GM23248 (cell line): ENCODE data around the gene ZFYVE21. TPM values are rescaled to one million over a fixed set of nuclear protein-coding genes. Genes with fewer than 3 reads are reported as not detected.
A peak's percentile ranks its signal among the peaks of the same experiment; 100 is the strongest.

Experiments
- DNase-seq: peaks from one replicate; pipeline ENCODE4 v3.0.0-alpha.2; 2015
- H2AFZ ChIP-seq: fragments of 200-600 bp; sonication (generic); 2 replicates; pipeline ENCODE4 v1.6.1; 2016; ENCODE audit warnings: antibody characterized with exemption
- H3F3A ChIP-seq: fragments of 200-600 bp; sonication (generic); 2 replicates; pipeline ENCODE4 v1.6.1; 2016; ENCODE audit warnings: mild to moderate bottlenecking, antibody characterized with exemption, mixed run types; ENCODE audit not compliant: insufficient read depth
- H3K27ac ChIP-seq: fragments of 200-600 bp; sonication (generic); 2 replicates; pipeline ENCODE4 v1.5.1; 2016; ENCODE audit warnings: mild to moderate bottlenecking
- H3K27me3 ChIP-seq: fragments of 200-600 bp; sonication (generic); replicated peaks from 2 replicates; pipeline ENCODE4 v1.6.1; 2016; ENCODE audit warnings: mild to moderate bottlenecking; ENCODE audit not compliant: insufficient read depth
- H3K36me3 ChIP-seq: fragments of 200-600 bp; sonication (generic); 2 replicates; pipeline ENCODE4 v1.6.1; 2016; ENCODE audit warnings: low read depth, mild to moderate bottlenecking
- H3K4me1 ChIP-seq: fragments of 200-600 bp; sonication (generic); 2 replicates; pipeline ENCODE4 v1.6.1; 2016; ENCODE audit warnings: mild to moderate bottlenecking; ENCODE audit not compliant: insufficient read depth
- H3K4me2 ChIP-seq: fragments of 200-600 bp; sonication (generic); one replicate; pipeline ENCODE4 v1.6.1; 2016; ENCODE audit warnings: mild to moderate bottlenecking; ENCODE audit not compliant: unreplicated experiment
- H3K4me3 ChIP-seq: fragments of 200-600 bp; sonication (generic); 2 replicates; pipeline ENCODE4 v1.5.1; 2016; ENCODE audit warnings: mild to moderate bottlenecking
- H3K79me2 ChIP-seq: fragments of 200-600 bp; sonication (generic); 2 replicates; pipeline ENCODE4 v1.6.1; 2016; ENCODE audit warnings: mild to moderate bottlenecking; ENCODE audit not compliant: insufficient read depth
- H3K9ac ChIP-seq: fragments of 200-600 bp; sonication (generic); 2 replicates; pipeline ENCODE4 v1.6.1; 2016; ENCODE audit warnings: mild to moderate bottlenecking
- H3K9me2 ChIP-seq: fragments of 200-600 bp; sonication (generic); 2 replicates; pipeline ENCODE4 v1.6.1; 2016; ENCODE audit warnings: mixed run types, mild to moderate bottlenecking, moderate library complexity; ENCODE audit not compliant: insufficient read depth
- H3K9me3 ChIP-seq: fragments of 200-600 bp; sonication (generic); one replicate; pipeline ENCODE4 v1.6.1; 2017; ENCODE audit warnings: low read depth
- H4K20me1 ChIP-seq: fragments of 200-600 bp; sonication (generic); 2 replicates; pipeline ENCODE4 v1.6.0; 2016; ENCODE audit not compliant: insufficient read depth
- EZH2 ChIP-seq: fragments of 200-600 bp; sonication (generic); IDR thresholded peaks from 2 replicates; pipeline ENCODE4 v1.6.1; 2018; ENCODE audit warnings: antibody characterized with exemption, mild to moderate bottlenecking; ENCODE audit not compliant: insufficient read depth, poor library complexity, severe bottlenecking
- EZH2phosphoT487 ChIP-seq: fragments of 200-600 bp; sonication (generic); IDR thresholded peaks from 2 replicates; pipeline ENCODE4 v1.6.1; 2018; ENCODE audit warnings: antibody characterized with exemption, moderate library complexity, mild to moderate bottlenecking, low read depth; ENCODE audit not compliant: insufficient read depth
- WGBS, 2 experiments: methylation state at CpG; one replicate each; pipeline ENCODE4 v1.1.6; 2015 to 2017; ENCODE audit warnings: low lambda C conversion rate in 2 of 2, low coverage in 1 of 2; ENCODE audit errors: missing lambda C conversion rate in 2 of 2; 5-methylcytosine and 5-hydroxymethylcytosine counted together
- in situ Hi-C: fragments of 300-500 bp; cut with MboI; formaldehyde crosslinking; loops from 2 replicates; pipeline ENCODE4 v1.15.0; 2020
- polyA plus RNA-seq: library from polyadenylated mRNA; unstranded; fragments of >200 nt; fragmentation: Nextera tagmentation; extraction: Ambion mirVana; gene quantifications from 2 replicates; pipeline ENCODE4 v1.2.1, GENCODE V29; 2016
- total RNA-seq: library from RNA; depleted of rRNA; stranded (reverse); fragments of >200 nt; shearing (Covaris generic); gene quantifications from 2 replicates; pipeline ENCODE4 v1.2.3, GENCODE V29; 2014

Gene ZFYVE21
- total and polyA plus RNA-seq, 2 experiments from 2014 or later = 77.4 to 112 TPM

DNA sequence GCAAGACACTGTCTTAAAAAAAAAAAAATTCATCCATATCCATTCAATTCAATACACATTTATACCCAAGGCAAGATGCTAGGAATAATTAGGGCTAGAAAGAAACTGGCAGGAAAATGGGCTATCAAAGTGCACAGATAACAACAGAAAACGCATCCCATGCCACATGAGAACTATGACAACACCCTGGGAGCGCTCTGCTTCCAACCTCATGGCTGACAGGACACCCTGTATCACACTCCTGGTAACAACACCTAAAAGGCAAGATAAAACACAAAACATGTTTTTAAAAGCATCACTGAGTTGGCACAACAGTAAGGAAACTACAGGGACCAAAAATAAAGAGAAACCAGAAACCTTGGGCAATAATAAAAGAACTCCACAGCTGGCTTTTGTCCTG is 54.9 kb downstream of the ZFYVE21 start:
- H3K27me3 ChIP-seq = no peaks in the 10 kb centered on the region
- no peak for DNase-seq
- TF ChIP-seq EZH2 (no peak), EZH2phosphoT487 (no peak)
- H3K4me3 ChIP-seq = no peak overlapping the region
- no peaks in the 10 kb centered on the region for H3K9me2 ChIP-seq
- no peaks in the 10 kb centered on the region for H3K4me1 ChIP-seq
- H4K20me1 ChIP-seq = no peaks in the 10 kb centered on the region
- H3K27ac ChIP-seq = no peak overlapping the region
- no peaks in the 10 kb centered on the region for H3F3A ChIP-seq
- no peak overlapping the region for H3K4me2 ChIP-seq
- H3K79me2 ChIP-seq = no peaks in the 10 kb centered on the region
- H3K9ac ChIP-seq = no peak overlapping the region
- in situ Hi-C loops = no loop called here
- H3K36me3 ChIP-seq = peaks cover 4% of the 10 kb centered on the region; the same call in 1 of the 2 replicates
- H2AFZ ChIP-seq = no peak overlapping the region
- no peaks in the 10 kb centered on the region for H3K9me3 ChIP-seq
- 94 to 96% methylated on average over 2 of the region's 2 CpGs for WGBS, 2 experiments

DNA sequence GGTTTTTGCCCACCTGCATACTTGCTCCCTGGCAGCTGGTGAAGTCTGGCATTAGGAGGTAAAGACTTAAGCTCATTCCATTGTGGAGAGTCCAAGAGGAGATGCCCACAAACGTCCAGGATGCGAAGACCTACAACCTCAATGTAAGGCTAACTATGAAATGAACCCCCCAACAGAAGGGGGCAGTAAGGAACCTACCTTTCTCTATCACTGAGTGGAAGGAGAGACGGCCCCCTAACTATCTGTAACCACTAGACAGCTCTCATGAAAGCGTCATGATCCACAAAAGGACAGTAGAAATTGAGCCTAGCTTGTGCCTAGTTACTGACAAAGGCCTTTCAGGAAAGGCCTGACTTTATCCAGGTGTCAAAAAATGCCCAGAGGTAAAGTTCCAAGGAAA is 55.3 kb downstream of the ZFYVE21 start:
- Histone ChIP-seq H3K9me3 (no peaks in the 10 kb centered on the region), H2AFZ (no peak overlapping the region), H3F3A (no peaks in the 10 kb centered on the region), H4K20me1 (no peaks in the 10 kb centered on the region), H3K4me3 (no peak overlapping the region), H3K27me3 (no peaks in the 10 kb centered on the region), H3K36me3 (peaks cover 4% of the 10 kb centered on the region; the same call in 1 of the 2 replicates), H3K4me1 (no peaks in the 10 kb centered on the region), H3K9me2 (no peaks in the 10 kb centered on the region), H3K27ac (no peak overlapping the region), H3K9ac (no peak overlapping the region), H3K79me2 (no peaks in the 10 kb centered on the region), H3K4me2 (no peak overlapping the region)
- no peak for TF ChIP-seq EZH2phosphoT487
- TF ChIP-seq EZH2 = no peak
- WGBS, 2 experiments = 86 to 88% methylated on average over 4 of the region's 4 CpGs
- no peak for DNase-seq
- in situ Hi-C loops = no loop called here

DNA sequence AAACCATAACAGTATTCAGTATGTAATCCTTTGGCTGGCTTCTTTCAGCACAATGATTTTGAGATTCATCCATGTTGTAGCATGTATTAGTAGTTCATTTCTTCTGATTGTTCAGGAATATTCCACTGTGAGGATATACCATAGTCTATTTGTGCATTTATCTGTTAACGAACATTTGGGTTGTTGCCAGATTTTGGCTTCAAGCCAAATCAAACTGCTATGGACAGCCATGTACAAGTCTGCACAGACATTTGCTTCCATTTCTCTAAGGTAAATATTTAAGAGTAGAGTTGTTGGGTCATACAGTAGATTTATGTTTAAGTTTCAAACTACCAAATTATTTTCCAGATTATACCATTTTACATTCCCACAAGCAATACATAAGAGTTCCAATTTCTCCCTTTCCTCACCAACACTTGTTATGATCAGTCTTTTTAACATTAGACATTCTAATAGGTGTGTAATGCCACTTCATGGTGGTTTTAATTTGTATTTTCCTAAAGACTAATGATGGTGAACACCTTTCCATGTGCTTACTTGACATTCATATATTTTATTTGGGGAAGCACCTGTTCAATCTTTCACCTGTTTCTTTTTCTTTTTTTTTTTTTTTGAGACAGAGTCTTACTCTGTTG is 56.6 kb downstream of the ZFYVE21 start:
- Histone ChIP-seq H3F3A (no peaks in the 10 kb centered on the region), H3K4me3 (no peak overlapping the region), H3K4me2 (no peak overlapping the region), H4K20me1 (no peaks in the 10 kb centered on the region), H3K9ac (no peak overlapping the region), H2AFZ (no peak overlapping the region), H3K36me3 (peaks cover 4% of the 10 kb centered on the region; the same call in 1 of the 2 replicates), H3K27me3 (no peaks in the 10 kb centered on the region), H3K9me3 (no peaks in the 10 kb centered on the region), H3K79me2 (no peaks in the 10 kb centered on the region), H3K27ac (no peak overlapping the region), H3K4me1 (no peaks in the 10 kb centered on the region), H3K9me2 (no peaks in the 10 kb centered on the region)
- DNase-seq = peak; percentile 1
- 96 to 100% methylated on average over 1 of the region's 1 CpG for WGBS, 2 experiments
- in situ Hi-C loops = no loop called here
- no peak for TF ChIP-seq EZH2phosphoT487
- TF ChIP-seq EZH2 = no peak

DNA sequence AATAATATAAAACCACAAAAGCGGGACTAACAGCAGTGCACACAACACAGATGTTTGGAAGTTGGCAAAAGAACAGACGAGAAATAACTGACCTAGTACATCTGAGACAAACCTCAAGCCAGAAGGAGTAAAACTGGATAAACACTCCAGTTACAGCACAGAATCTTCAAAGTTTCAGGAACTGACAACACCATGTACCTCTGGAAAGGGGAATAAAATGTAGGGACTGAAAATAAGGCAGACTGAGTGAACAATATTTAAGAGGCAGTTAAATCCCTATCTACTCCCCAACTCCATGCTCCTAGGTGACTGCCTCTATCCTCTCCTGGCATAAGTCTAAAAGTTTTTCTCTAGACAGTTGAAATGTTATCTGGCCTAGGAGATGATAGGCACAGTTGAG is 57.9 kb downstream of the ZFYVE21 start:
- Histone ChIP-seq H3K9me3 (no peaks in the 10 kb centered on the region), H3K4me3 (no peak overlapping the region)
- 89 to 100% methylated on average over 2 of the region's 2 CpGs for WGBS, 2 experiments

More for the DNA sequence above, 57.9 kb downstream of the ZFYVE21 start:
- H3K27ac ChIP-seq = no peak overlapping the region
- no peaks in the 10 kb centered on the region for H3K4me1 ChIP-seq
- TF ChIP-seq EZH2 (no peak), EZH2phosphoT487 (no peak)
- H2AFZ ChIP-seq = no peak overlapping the region
- no peak overlapping the region for H3K9ac ChIP-seq
- no peaks in the 10 kb centered on the region for H3K9me2 ChIP-seq
- H4K20me1 ChIP-seq = no peaks in the 10 kb centered on the region
- in situ Hi-C loops = no loop called here
- no peaks in the 10 kb centered on the region for H3K79me2 ChIP-seq
- no peak for DNase-seq
- peaks cover 4% of the 10 kb centered on the region; the same call in 1 of the 2 replicates for H3K36me3 ChIP-seq
- no peaks in the 10 kb centered on the region for H3F3A ChIP-seq
- H3K4me2 ChIP-seq = no peak overlapping the region
- H3K27me3 ChIP-seq = no peaks in the 10 kb centered on the region
